Fibroblast of skin of abdomen (primary cell): ENCODE data around the gene ZFPM1.
"Not testable (repeated sequence)": the region's sequence is repeated elsewhere in the genome, so short reads cannot be mapped to it uniquely, and the experiment has no call there.

Experiments
- DNase-seq: peaks from one replicate; pipeline ENCODE4 v3.0.0-alpha.2; 2013

The ZFPM1 gene

GRCh38 chr16:88466175-88466862 lies 13.2 kb downstream of the ZFPM1 start:
- DNase-seq, result no peak

DNA sequence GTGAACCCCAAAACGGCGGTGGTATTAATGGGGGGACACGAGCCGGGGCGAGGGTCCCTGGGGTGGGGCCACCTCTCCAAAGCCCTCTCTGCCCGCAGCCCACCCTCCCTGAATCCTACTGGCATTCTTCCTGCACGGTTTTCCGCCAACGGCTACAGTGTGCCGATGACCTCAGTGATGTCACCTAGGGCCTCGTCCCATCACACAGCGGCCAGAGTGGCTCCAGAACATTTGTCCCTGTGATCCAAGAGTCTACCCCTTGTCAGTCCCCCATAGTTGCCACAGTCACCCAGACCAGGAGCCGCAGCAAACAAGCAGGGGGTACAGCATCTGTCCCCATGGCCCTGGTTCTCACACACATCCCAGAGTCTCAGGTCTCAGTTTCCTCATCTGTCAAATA lies 13.9 kb downstream of the ZFPM1 start:
- DNase-seq, result no peak

GRCh38 chr16:88467541-88467944 lies 14.5 kb downstream of the ZFPM1 start:
- DNase-seq, result no peak

GRCh38 chr16:88468275-88469129 lies 15.4 kb downstream of the ZFPM1 start:
- DNase-seq, result no peak

DNA sequence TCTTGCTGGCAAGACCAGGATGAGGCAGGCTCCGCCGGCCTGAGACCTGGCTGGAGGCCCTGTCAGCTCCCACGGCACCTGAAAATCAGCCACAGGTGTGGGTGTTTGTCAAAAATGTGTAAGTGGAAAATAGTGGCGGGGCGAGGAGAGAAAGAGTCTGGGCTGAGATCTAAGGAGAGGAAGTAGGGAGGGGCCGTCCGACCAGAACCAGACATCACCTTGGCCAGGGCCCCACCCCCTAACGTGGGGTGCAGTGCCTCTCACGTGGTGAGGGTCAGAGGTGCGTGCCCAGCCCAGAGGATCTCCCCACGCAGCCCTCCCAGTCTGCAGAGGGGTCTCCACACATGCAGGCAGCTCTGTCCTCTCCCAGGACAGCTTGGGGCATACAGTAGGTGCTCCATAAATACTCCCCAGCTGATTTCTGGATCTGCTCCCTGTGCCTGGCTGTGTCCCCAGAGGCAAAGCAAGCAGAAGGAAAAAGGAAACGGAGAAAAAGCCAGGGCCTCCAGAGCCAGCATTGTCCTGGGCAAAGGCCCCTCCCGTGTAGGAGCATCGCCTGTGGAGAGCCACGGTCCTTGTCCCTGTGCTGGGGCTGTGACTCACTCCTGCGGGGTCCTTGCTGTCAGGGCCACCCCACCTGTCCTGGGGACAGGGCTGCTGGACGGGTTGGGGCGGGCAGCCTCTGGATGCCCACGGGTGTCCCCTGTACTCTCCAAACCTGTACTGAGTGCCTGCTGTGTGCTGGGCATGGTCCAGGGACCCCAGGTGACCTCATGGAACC lies 16.7 kb downstream of the ZFPM1 start:
- no peak for DNase-seq

DNA sequence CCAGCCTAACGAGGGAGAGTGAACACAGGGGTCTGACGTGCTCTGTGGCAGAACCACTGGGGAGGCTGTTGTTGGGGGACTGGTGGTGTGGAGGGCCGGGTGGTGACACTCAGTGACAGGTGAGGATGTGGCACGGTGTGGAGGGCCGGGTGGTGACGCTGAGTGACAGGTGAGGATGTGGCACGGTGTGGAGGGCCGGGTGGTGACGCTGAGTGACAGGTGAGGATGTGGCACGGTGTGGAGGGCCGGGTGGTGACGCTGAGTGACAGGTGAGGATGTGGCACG lies 17.3 kb downstream of the ZFPM1 start:
- not testable (repeated sequence) for DNase-seq

GRCh38 chr16:88470696-88471095 lies 17.6 kb downstream of the ZFPM1 start:
- not testable (repeated sequence) for DNase-seq

GRCh38 chr16:88471115-88471514 lies 18.0 kb downstream of the ZFPM1 start:
- no peak for DNase-seq

DNA sequence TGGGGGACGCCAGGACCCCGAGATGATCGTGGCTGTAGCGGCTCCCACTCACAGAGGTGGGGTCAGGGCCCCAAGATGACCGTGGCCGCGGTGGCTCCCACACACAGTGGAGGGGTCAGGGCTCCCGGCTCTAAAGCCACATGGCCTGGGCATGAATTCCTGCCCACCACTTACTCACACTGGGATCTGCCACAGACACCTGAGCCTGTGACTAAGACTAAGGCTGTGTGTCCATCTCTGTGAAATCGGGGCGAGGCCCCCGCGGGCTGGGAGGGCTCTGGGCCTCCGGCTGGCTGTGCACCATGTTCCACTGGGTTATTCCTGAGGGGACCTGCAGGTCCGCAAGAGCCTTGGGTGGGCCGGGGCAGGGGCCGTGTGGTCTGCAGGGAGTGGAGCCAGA lies 18.5 kb downstream of the ZFPM1 start:
- no peak for DNase-seq

DNA sequence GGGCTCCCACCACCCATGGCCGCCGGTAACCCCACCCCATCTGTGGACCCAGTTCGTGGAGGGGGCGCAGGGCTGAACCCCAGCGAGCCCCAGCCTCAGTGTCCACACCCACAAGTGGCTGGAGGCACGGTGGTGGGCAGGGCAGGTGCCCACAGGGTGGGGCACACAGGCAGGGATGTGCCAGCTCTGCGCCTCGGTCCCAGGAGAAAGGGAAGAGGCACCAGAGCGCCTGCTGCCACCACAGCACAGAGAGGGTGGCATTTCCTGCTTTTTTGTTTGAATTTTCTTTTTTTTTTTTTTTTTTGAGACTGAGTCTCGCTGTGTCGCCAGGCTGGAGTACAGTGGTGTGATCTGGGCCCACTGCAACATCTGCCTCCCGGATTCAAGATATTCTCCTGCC lies 19.0 kb downstream of the ZFPM1 start:
- no peak for DNase-seq

DNA sequence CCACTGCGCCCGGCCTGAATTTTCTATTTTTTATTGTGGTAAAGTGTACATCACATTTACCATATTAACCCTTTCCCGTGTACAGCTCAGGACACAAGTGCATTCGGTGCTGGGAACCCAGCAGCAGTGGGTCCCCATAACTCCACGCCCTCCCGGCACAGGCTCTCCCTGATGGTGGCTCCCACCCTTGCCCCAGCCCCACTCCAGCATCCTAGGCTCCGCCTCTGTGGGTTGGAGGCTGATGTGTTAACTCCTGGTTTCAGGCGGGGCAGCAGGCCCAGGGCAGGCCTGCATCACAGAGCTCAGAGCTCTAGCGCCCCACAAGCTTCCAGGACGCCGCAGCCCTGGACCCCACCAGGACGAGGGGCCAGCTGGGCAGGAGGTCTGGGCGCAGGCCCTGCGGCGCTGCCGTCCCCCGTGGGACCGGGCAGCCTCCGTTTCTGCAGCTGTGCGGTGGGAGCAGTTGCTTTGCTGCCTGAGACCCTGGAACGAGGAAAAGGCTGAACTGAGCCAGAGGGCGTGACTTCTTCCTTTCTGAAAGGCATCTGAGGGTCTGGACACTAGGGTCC lies 19.6 kb downstream of the ZFPM1 start:
- no peak for DNase-seq

- DNase-seq, result no peak
Observed at GRCh38 chr16:88473666-88474534, 20.8 kb downstream of the ZFPM1 start.

DNA sequence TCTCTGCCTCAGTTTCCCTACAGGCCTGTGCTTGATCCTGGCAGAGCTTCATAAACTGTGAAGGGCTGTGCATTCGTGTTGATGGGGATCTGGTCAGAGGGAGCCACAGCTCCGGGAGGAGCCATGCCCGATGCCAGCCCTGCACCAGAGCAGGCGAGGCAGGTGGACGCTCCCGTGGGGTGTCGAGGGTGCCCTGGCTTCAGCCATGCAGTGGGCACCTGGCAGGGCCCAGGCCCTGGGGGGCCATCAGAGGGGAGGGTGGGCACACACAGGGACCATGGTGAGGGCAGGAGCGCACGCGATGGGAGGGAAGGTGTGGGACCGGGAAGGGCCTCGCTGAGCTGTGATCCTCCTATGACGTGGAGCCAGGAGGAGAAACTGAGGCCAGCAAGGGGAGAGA lies 22.0 kb downstream of the ZFPM1 start:
- no peak for DNase-seq

DNA sequence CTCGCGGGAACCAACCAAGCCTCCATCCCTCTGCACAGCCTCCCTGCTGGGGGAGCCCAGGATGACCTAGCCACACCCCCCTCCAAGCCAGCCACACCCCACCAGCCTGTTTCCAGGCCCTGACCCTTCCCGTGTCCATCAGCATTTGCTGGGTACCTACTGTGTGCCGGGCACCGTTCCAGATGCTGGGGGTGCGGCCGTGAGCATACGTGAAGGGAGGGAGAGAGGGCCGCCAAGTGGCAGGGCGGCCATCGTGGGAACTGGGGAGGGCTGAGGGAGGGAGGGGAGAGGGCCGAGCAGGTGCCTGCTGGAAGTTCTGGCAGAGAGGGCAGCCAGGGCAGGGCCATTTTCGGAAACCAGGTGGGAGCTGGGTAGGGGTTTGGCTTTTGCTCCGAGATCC lies 23.1 kb downstream of the ZFPM1 start:
- DNase-seq, result no peak

- DNase-seq, result no peak
Observed at GRCh38 chr16:88476817-88477397, 23.8 kb downstream of the ZFPM1 start.

GRCh38 chr16:88477631-88478519 lies 24.8 kb downstream of the ZFPM1 start:
- DNase-seq, result no peak

DNA sequence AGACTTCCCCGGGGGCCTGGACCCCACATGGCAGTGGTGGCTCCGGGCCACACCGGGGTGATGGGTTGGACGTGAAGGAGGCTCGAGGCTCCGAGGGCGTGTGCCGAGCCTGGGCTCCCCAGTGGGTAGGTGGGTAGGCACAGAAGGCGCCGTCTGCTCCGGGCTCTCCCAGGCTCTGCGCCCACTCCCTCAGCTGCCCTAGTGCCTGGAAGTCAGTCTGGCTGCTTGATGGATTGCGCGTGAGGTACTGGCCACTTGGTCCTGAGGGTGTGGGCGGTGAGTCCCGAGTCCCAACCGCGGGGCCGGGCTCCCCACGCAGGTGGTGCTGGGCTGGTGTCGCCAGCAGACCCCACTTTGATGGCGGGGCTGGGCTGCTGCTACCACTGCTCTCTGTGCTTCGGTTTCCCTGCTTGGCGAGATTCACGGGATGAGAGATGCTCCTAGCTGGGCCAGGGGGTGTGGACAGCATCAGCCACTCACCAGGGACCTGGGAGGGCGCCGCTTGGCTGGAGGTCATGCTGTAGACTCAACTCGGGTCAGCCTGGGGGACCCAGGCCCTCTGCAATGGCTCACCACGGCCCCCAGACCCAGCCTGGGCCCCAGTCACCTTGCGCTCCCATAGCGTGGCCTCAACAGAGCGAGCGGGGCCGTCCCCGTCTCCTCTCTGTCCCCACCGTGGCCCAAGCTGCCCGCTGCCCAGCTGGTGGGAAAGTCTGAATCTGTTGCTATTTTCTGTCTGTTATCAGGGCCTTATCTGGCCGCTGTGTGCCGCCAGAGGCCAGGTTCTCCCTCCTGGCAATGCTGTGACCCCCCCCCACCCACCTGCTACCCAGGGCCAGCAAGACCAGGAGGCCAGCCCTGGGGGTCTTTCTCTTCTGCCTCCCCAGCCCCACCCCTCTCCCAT lies 26.1 kb downstream of the ZFPM1 start:
- DNase-seq, result no peak

DNA sequence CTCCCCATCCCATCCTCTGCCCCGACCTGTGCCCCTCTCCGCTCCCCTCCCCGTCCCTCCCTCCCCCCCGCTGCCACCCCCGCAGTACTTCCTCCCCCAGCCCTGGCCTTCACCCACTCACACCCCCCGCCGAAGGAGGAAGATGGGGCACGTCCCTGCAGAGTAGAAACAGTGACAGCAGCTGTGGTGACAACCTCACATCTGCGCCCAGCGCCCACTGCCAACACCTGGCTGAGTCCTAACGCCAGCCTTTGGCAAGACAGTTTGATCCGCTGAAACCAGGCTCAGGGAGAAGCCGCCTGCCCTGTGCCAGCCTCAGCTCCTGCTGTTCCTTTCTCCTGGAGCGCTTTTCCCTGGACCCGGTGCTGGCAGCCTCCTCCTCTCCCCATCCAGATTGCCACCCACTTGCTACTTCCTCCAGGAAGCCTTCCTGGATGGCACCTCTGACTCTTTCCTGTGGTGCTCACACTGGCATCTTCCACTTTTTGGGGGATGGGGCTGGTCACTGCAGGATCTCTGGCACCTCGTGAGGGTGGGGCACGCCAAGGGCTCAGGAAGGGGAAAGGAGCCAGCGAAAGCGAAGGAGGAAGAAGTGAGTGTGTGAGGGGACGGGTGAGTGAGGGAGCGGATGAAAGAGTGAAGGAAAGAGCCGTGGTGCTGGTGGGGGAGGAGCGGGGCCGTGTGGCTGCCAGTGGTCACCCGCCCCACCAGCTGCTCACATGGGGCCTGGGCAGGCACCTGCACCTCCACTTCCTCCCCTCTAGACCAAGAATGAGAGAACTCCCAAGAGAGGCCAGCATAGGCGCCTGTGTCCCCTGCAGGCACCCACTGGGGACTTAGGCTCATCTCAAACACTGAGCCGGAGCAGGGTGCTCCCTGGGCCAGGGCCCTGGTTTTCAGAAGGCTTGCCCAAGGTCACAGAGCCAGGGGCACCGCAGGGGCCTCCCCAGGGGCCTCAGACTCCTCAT lies 27.0 kb downstream of the ZFPM1 start:
- no peak for DNase-seq
